H1 (cell line): Measurements from ENCODE around the gene SMLR1. TPM values are rescaled to one million over a fixed set of nuclear protein-coding genes. Genes with fewer than 3 reads are reported as not detected.

ENCODE experiments used
- CTCF ChIA-PET: fragments of 300-600 bp; sonication (Branson Sonifier 250); formaldehyde crosslinking; loops from one replicate; lab custom pipeline; 2021; ENCODE audit not compliant: partially characterized antibody; lab: Charles Lee
- POLR2A ChIA-PET: fragments of 300-600 bp; sonication (Branson Sonifier 250); formaldehyde crosslinking; loops from one replicate; lab custom pipeline; 2021; ENCODE audit warnings: inconsistent platforms; ENCODE audit not compliant: partially characterized antibody; lab: Charles Lee
- DNase-seq, 2 experiments: peaks; one replicate each; pipeline versions ENCODE4 v3.0.0 to v3.0.0-alpha.2; 2010 to 2022; ENCODE audit warnings: low spot score in 2 of 2, low read depth in 1 of 2, mixed read lengths in 1 of 2
- FAIRE-seq: peaks from 2 replicates; lab custom pipeline; 2011; peaks lifted over from hg19 to GRCh38; lab: Jason Lieb, UNC
- H2AFZ ChIP-seq: 2 replicates; pipeline ENCODE4 v1.8.1; 2012; ENCODE audit warnings: low read length, inconsistent platforms
- H2AK5ac ChIP-seq: 2 replicates; pipeline ENCODE4 v1.6.1; 2013; ENCODE audit warnings: low read depth, low read length
- H2BK120ac ChIP-seq: replicated peaks from 2 replicates; pipeline ENCODE3; 2013; ENCODE audit warnings: low read depth, low read length, inconsistent platforms
- H2BK12ac ChIP-seq: 2 replicates; pipeline ENCODE4 v1.6.1; 2013; ENCODE audit warnings: low read depth, low read length
- H2BK15ac ChIP-seq: 2 replicates; pipeline ENCODE4 v1.6.1; 2013; ENCODE audit warnings: low read length
- H2BK20ac ChIP-seq: 2 replicates; pipeline ENCODE4 v1.6.1; 2013; ENCODE audit warnings: low read length
- H2BK5ac ChIP-seq: 2 replicates; pipeline ENCODE4 v1.6.1; 2013; ENCODE audit warnings: low read depth, low read length
- H3K14ac ChIP-seq: 2 replicates; pipeline ENCODE4 v1.6.1; 2013; ENCODE audit warnings: inconsistent platforms; ENCODE audit not compliant: insufficient read length
- H3K18ac ChIP-seq: 2 replicates; pipeline ENCODE4 v1.6.1; 2013; ENCODE audit warnings: low read length; ENCODE audit errors: extremely low read depth
- H3K23ac ChIP-seq: 2 replicates; pipeline ENCODE4 v1.6.1; 2013; ENCODE audit warnings: inconsistent platforms; ENCODE audit not compliant: insufficient read length
- H3K23me2 ChIP-seq: 2 replicates; pipeline ENCODE4 v1.6.1; 2013; ENCODE audit warnings: low read depth, low read length
- H3K27ac ChIP-seq: 2 replicates; pipeline ENCODE4 v1.6.1; 2011; ENCODE audit warnings: low read depth, low read length, inconsistent platforms
- H3K27me3 ChIP-seq, 4 experiments: replicated peaks in 1 of 4; 1 replicate in 1 of 4; 2 replicates in 3 of 4; pipeline versions ENCODE4 v1.6.1 to v1.8.1; 2011 to 2013; ENCODE audit warnings: low read length in 3 of 4, mild to moderate bottlenecking in 3 of 4, inconsistent platforms in 2 of 4, mixed read lengths in 2 of 4, moderate library complexity in 1 of 4; ENCODE audit not compliant: control insufficient read depth in 3 of 4, insufficient read depth in 3 of 4; ENCODE audit errors: extremely low read depth in 1 of 4
- H3K36me3 ChIP-seq, 4 experiments: 2 replicates each; pipeline versions ENCODE4 v1.6.1 to v1.8.1; 2011 to 2013; ENCODE audit warnings: mild to moderate bottlenecking in 4 of 4, low read length in 3 of 4, moderate library complexity in 2 of 4, control low read depth in 1 of 4, inconsistent platforms in 1 of 4; ENCODE audit not compliant: insufficient read depth in 4 of 4, control insufficient read depth in 2 of 4
- H3K4ac ChIP-seq: replicated peaks from 2 replicates; pipeline ENCODE3; 2013; ENCODE audit warnings: low read length, low read depth, mixed read lengths, inconsistent platforms; ENCODE audit not compliant: insufficient read length
- H3K4me1 ChIP-seq, 4 experiments: replicated peaks in 1 of 4; 1 replicate in 1 of 4; 2 replicates in 3 of 4; pipeline versions ENCODE4 v1.6.1 to v1.8.1; 2011 to 2013; ENCODE audit warnings: low read length in 3 of 4, inconsistent platforms in 2 of 4, mixed read lengths in 1 of 4; ENCODE audit not compliant: insufficient read depth in 4 of 4, control insufficient read depth in 3 of 4
- H3K4me2 ChIP-seq, 2 experiments: 2 replicates each; pipeline versions ENCODE4 v1.6.1 to v1.8.1; 2011 to 2013; ENCODE audit warnings: low read depth in 2 of 2, low read length in 2 of 2, control low read depth in 1 of 2, inconsistent platforms in 1 of 2, mild to moderate bottlenecking in 1 of 2; ENCODE audit not compliant: insufficient read depth in 1 of 2
- H3K4me3 ChIP-seq, 4 experiments: fragments of 200-600, 300-600 bp in 1 of 4; sonication (generic), shearing (Covaris generic), sonication (Bioruptor Twin) in 1 of 4; 2 replicates each; pipeline versions ENCODE4 v1.5.1 to v1.8.1; 2011 to 2016; ENCODE audit warnings: low read length in 4 of 4, low read depth in 3 of 4, control low read depth in 2 of 4, inconsistent platforms in 2 of 4, mild to moderate bottlenecking in 2 of 4, mixed read lengths in 1 of 4, moderate library complexity in 1 of 4; ENCODE audit not compliant: insufficient read depth in 2 of 4; ENCODE audit errors: extremely low read depth in 1 of 4
- H3K56ac ChIP-seq: replicated peaks from 2 replicates; pipeline ENCODE3; 2013; ENCODE audit warnings: low read depth, mild to moderate bottlenecking, mixed read lengths, low read length, inconsistent platforms; ENCODE audit not compliant: insufficient read length
- H3K79me1 ChIP-seq: 2 replicates; pipeline ENCODE4 v1.6.1; 2013; ENCODE audit warnings: low read depth, low read length, control low read depth
- H3K79me2 ChIP-seq, 2 experiments: 2 replicates each; pipeline versions ENCODE4 v1.6.1 to v1.8.1; 2012 to 2013; ENCODE audit warnings: low read length in 2 of 2, mild to moderate bottlenecking in 2 of 2, inconsistent platforms in 1 of 2; ENCODE audit not compliant: insufficient read depth in 2 of 2, control insufficient read depth in 1 of 2
- H3K9ac ChIP-seq, 4 experiments: replicated peaks in 1 of 4; 1 replicate in 1 of 4; 2 replicates in 3 of 4; pipeline versions ENCODE4 v1.6.1 to v1.8.1; 2011 to 2013; ENCODE audit warnings: low read depth in 3 of 4, low read length in 3 of 4, control low read depth in 2 of 4, mild to moderate bottlenecking in 2 of 4, moderate library complexity in 2 of 4, inconsistent platforms in 1 of 4; ENCODE audit errors: extremely low read depth in 1 of 4
- H3K9me3 ChIP-seq, 2 experiments: 2 replicates each; pipeline versions ENCODE4 v1.6.1 to v1.8.1; 2012 to 2013; ENCODE audit warnings: mild to moderate bottlenecking in 2 of 2, moderate library complexity in 2 of 2, control low read depth in 1 of 2, inconsistent platforms in 1 of 2, low read depth in 1 of 2, low read length in 1 of 2, mixed read lengths in 1 of 2; ENCODE audit not compliant: insufficient read depth in 2 of 2
- H4K20me1 ChIP-seq, 2 experiments: replicated peaks in 1 of 2; 2 replicates each; pipeline versions ENCODE3 to v1.8.1; 2011 to 2013; ENCODE audit warnings: inconsistent platforms in 2 of 2, low read length in 2 of 2, mild to moderate bottlenecking in 1 of 2; ENCODE audit not compliant: insufficient read depth in 2 of 2, control insufficient read depth in 1 of 2
- H4K5ac ChIP-seq: 2 replicates; pipeline ENCODE4 v1.6.1; 2013; ENCODE audit warnings: low read length, low read depth, mixed read lengths, inconsistent platforms; ENCODE audit not compliant: insufficient read length
- H4K8ac ChIP-seq: 2 replicates; pipeline ENCODE4 v1.8.0; 2013; ENCODE audit warnings: mild to moderate bottlenecking, moderate library complexity, low read length, inconsistent platforms; ENCODE audit not compliant: insufficient read depth; ENCODE audit errors: extremely low read depth
- H4K91ac ChIP-seq: replicated peaks from 2 replicates; pipeline ENCODE3; 2013; ENCODE audit warnings: low read length, mixed read lengths, inconsistent platforms; ENCODE audit not compliant: insufficient read length
- BCL11A ChIP-seq, 2 experiments: IDR thresholded peaks; one replicate each; pipeline ENCODE4 v1.6.1; 2011; ENCODE audit warnings: low read depth in 2 of 2, low read length in 2 of 2, mild to moderate bottlenecking in 2 of 2
- CBX8 ChIP-seq: fragments of 300-800, 300-1000 bp; sonication (generic); IDR thresholded peaks from 2 replicates; pipeline ENCODE4 v1.7.1; 2016; ENCODE audit warnings: low read depth, low read length, borderline replicate concordance
- CHD1 ChIP-seq: IDR thresholded peaks from 2 replicates; pipeline ENCODE4 v1.6.1; 2012; ENCODE audit warnings: low read depth, low read length, improper control_type of control experiment
- CREB1 ChIP-seq: IDR thresholded peaks from 2 replicates; pipeline ENCODE4 v1.6.1; 2012; ENCODE audit warnings: inconsistent platforms
- FOSL1 ChIP-seq: IDR thresholded peaks from 2 replicates; pipeline ENCODE4 v1.6.1; 2011; ENCODE audit warnings: mild to moderate bottlenecking, low read depth, low read length, moderate library complexity; ENCODE audit not compliant: insufficient read depth
- NANOG ChIP-seq: IDR thresholded peaks from 2 replicates; pipeline ENCODE4 v1.6.1; 2011; ENCODE audit warnings: low read length, low read depth, mild to moderate bottlenecking, inconsistent platforms; ENCODE audit not compliant: insufficient read depth, poor library complexity, severe bottlenecking
- POLR2AphosphoS5 ChIP-seq: IDR thresholded peaks from 2 replicates; pipeline ENCODE4 v1.6.1; 2011; ENCODE audit warnings: low read depth, low read length
- RFX5 ChIP-seq: IDR thresholded peaks from 2 replicates; pipeline ENCODE4 v1.6.1; 2011; ENCODE audit warnings: low read depth, low read length, improper control_type of control experiment, borderline replicate concordance
- SP4 ChIP-seq: IDR thresholded peaks from 2 replicates; pipeline ENCODE4 v1.6.1; 2012; ENCODE audit warnings: low read length, inconsistent platforms
- TBP ChIP-seq: IDR thresholded peaks from 2 replicates; pipeline ENCODE4 v1.6.1; 2011; ENCODE audit warnings: low read depth, low read length, improper control_type of control experiment
- TCF12 ChIP-seq: IDR thresholded peaks from 2 replicates; pipeline ENCODE4 v1.6.1; 2011; ENCODE audit warnings: low read depth, mild to moderate bottlenecking, low read length
- ZNF274 ChIP-seq: IDR thresholded peaks from 2 replicates; pipeline ENCODE4 v1.7.0; 2012; ENCODE audit warnings: low read length, borderline replicate concordance; ENCODE audit errors: extremely low read depth
- whole genome bisulfite sequencing, 2 experiments: shearing (Covaris generic) in 1 of 2; methylation state at CpG; one replicate each; pipeline versions ENCODE4 v1.1.6 to v1.1.7; 2013 to 2015; ENCODE audit warnings: low lambda C conversion rate in 2 of 2, mixed read lengths in 2 of 2, inconsistent platforms in 1 of 2, low coverage in 1 of 2, missing lambda C conversion rate in 1 of 2; ENCODE audit not compliant: insufficient replicate concordance in 2 of 2, insufficient coverage in 1 of 2, insufficient read length in 1 of 2; ENCODE audit errors: extremely low coverage in 1 of 2, missing lambda C conversion rate in 1 of 2; 5-methylcytosine and 5-hydroxymethylcytosine counted together
- polyA plus RNA-seq, 7 experiments: library from polyadenylated mRNA; depleted of rRNA in 3 of 7; stranded (reverse) in 5 of 7; unstranded in 2 of 7; fragments of >200 nt in 5 of 7; fragments of 200-250 nt in 2 of 7; gene quantifications; 1 replicate in 5 of 7; 2 replicates in 1 of 7; 4 replicates in 1 of 7; pipeline versions ENCODE4 v1.2.1 to v1.2.3, GENCODE V29; 2011 to 2013; ENCODE audit warnings: missing spikeins in 2 of 7, mixed read lengths in 2 of 7
- total RNA-seq: library from RNA; stranded (reverse); fragmentation: NEBNext Ultra II Directional; extraction: Animal tissue kit (Norgen Biotek cat#: 25700); gene quantifications from 2 replicates; pipeline ENCODE4 v1.2.1, GENCODE V29; 2021
- TF ChIP-seq, protein P1 (sequence below): IDR thresholded peaks from 2 replicates; pipeline ENCODE4 v1.6.1; 2011; ENCODE audit warnings: low read length, improper control_type of control experiment
- TF ChIP-seq, protein P2 (sequence below): IDR thresholded peaks from 2 replicates; pipeline ENCODE4 v1.6.1; 2011; ENCODE audit warnings: low read depth, mild to moderate bottlenecking, low read length; ENCODE audit not compliant: insufficient read depth

SMLR1 gene
- total and polyA plus RNA-seq, 2 of the 8 experiments (the other 6 are each of a cell fraction or from before 2014, with no cell fraction given): not detected

DNA sequence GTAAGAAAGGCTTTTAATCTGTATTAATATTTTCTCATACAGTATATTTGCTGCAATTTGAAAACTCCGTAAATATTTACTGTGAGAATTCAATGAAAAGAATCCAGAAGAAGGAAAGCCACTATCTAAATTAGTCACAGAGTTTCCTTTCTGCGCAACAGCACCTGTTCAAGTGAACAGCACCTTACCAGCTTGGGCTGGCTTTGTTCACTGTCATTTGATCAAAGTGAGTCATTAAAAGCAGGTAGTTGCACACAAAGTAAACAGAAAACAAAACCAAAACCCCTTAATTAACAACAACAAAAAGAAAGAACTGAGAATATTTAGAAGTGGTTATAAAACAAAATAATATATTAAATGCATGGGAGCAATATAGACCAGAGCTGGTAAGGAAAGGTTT lies 12.8 kb downstream of the SMLR1 start:
- no peaks in the 10 kb centered on the region for H3K36me3 ChIP-seq
- CTCF ChIA-PET: interaction anchor here (0.6 to 0.8 kb wide), 2 partner anchors 316 to 472 kb away, joined by 3 to 4 read pairs; no protein-coding TSS in a partner anchor
- TF ChIP-seq NANOG (no peak), FOSL1 (no peak), POLR2AphosphoS5 (no peak), TBP (no peak), CREB1 (no peak), BCL11A (IDR thresholded peaks at IDR 0.05; ENCODE audit: low read depth in 2 of 2, low read length in 2 of 2) (no peak), TCF12 (no peak), SP4 (no peak), CBX8 (no peak), ZNF274 (no peak), CHD1 (no peak), RFX5 (no peak)
- TF ChIP-seq, protein P1, sequence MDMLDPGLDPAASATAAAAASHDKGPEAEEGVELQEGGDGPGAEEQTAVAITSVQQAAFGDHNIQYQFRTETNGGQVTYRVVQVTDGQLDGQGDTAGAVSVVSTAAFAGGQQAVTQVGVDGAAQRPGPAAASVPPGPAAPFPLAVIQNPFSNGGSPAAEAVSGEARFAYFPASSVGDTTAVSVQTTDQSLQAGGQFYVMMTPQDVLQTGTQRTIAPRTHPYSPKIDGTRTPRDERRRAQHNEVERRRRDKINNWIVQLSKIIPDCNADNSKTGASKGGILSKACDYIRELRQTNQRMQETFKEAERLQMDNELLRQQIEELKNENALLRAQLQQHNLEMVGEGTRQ: no peak
- TF ChIP-seq, protein P2, sequence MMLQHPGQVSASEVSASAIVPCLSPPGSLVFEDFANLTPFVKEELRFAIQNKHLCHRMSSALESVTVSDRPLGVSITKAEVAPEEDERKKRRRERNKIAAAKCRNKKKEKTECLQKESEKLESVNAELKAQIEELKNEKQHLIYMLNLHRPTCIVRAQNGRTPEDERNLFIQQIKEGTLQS: no peak

More for the DNA sequence above, 12.8 kb downstream of the SMLR1 start:
- H3K79me2 ChIP-seq: no peaks in the 10 kb centered on the region
- no peaks in the 10 kb centered on the region for H3K9me3 ChIP-seq
- no peak overlapping the region for H4K5ac ChIP-seq
- H2AK5ac ChIP-seq: no peak overlapping the region
- no peak overlapping the region for H2BK15ac ChIP-seq
- no peak overlapping the region for H3K23ac ChIP-seq
- H3K4ac ChIP-seq: no peak overlapping the region
- no peak overlapping the region for H4K91ac ChIP-seq
- no peak overlapping the region for H4K8ac ChIP-seq
- 94% methylated on average over 2 of the region's 2 CpGs; no CpG with 5 or more reads in 1 of the 2 experiments for WGBS, 2 experiments
- no peak overlapping the region for H2BK120ac ChIP-seq
- H4K20me1 ChIP-seq: no peaks in the 10 kb centered on the region
- H3K27me3 ChIP-seq: no peaks in the 10 kb centered on the region
- FAIRE-seq: no peak
- POLR2A ChIA-PET: no interaction called here
- no peak overlapping the region for H2BK5ac ChIP-seq
- DNase-seq: no peak
- H3K27ac ChIP-seq: no peak overlapping the region
- H3K4me3 ChIP-seq: no peak overlapping the region
- no peak overlapping the region for H2AFZ ChIP-seq
- no peak overlapping the region for H2BK12ac ChIP-seq
- H3K9ac ChIP-seq: no peak overlapping the region
- no peak overlapping the region; a peak in 1 of 4 replicates for H3K4me2 ChIP-seq
- no peak overlapping the region for H3K18ac ChIP-seq
- H2BK20ac ChIP-seq: no peak overlapping the region
- H3K14ac ChIP-seq: no peak overlapping the region
- H3K56ac ChIP-seq: no peak overlapping the region
- H3K23me2 ChIP-seq: no peaks in the 10 kb centered on the region
- peaks cover 4 to 11% (median 6%) of the 10 kb centered on the region in 4 experiments; a peak in 6 of 7 replicates for H3K4me1 ChIP-seq
- H3K79me1 ChIP-seq: no peaks in the 10 kb centered on the region
